ENCODE results near the gene CHID1. TPM values are rescaled to one million over a fixed set of nuclear protein-coding genes. Genes with fewer than 3 reads are reported as not detected.

The CHID1 gene
- total and polyA plus RNA-seq, 2 of the 4 experiments (the other 2 are of a cell fraction): 34.2 to 121 TPM

GRCh38 chr11:842370-843002, 68.1 kb downstream of the CHID1 start, which contains the start of the genes POLR2L and TSPAN4:
Gene POLR2L, minus strand, starts transcription at chr11:842529. Its CDS starts 21 bp downstream, at chr11:842508.
Gene TSPAN4, plus strand, starts transcription at chr11:842852. Its CDS starts 7,453 bp downstream, at chr11:850305.
- peaks cover 35% of the 10 kb centered on the region for H3K4me1 ChIP-seq (ENCODE audit: control insufficient read depth, insufficient read depth, low read length)
- H2BK20ac ChIP-seq (ENCODE audit: low read depth, low read length): peak within 1 kb of the TSS; percentile 60; the same call in 1 of the 2 replicates
- peak within 1 kb of the TSS; percentile 80 for H3K23ac ChIP-seq (ENCODE audit: low read depth, low read length)
- dilution Hi-C loops (cut with HindIII; ENCODE audit: low sequenced_read_pairs, unreplicated experiment): no loop called here
- H3K9me3 ChIP-seq (ENCODE audit: control insufficient read depth, insufficient read depth, low read length): no peaks in the 10 kb centered on the region
- H2AK9ac ChIP-seq (replicated peaks; ENCODE audit: low read depth, low read length, poor library complexity): peak within 1 kb of the TSS; percentile 99
- H3K9me1 ChIP-seq (ENCODE audit: insufficient read depth, low read length): peaks cover 19% of the 10 kb centered on the region
- H3K18ac ChIP-seq (ENCODE audit: low read depth, low read length): peak within 1 kb of the TSS; percentile 88
- H3K56ac ChIP-seq (ENCODE audit: extremely low read depth, insufficient read depth, low read length): peak within 1 kb of the TSS; percentile 92
- H4K5ac ChIP-seq (ENCODE audit: low read depth, low read length): peak within 1 kb of the TSS; percentile 85
- intact Hi-C loops (cut with micrococcal nuclease): loop anchor here (10.0 kb wide), 1 partner anchor 212 kb away; no protein-coding TSS in a partner anchor
- peak; percentile 34 for ATAC-seq (ENCODE audit: low read depth)
- H3K27me3 ChIP-seq (ENCODE audit: control insufficient read depth, insufficient read depth, low read length): no peaks in the 10 kb centered on the region
- WGBS, 2 experiments (ENCODE audit: extremely low coverage in 2 of 2, insufficient read length in 1 of 2): 0% methylated on average over 44 of the region's 87 CpGs; no CpG with 5 or more reads in 1 of the 2 experiments
- H3K27ac ChIP-seq (ENCODE audit: insufficient read depth, low read length): peak within 1 kb of the TSS; percentile 98
- H4K91ac ChIP-seq (ENCODE audit: insufficient read depth, low read depth, low read length): peak within 1 kb of the TSS; percentile 96
- H2BK5ac ChIP-seq (ENCODE audit: low read depth, low read length, poor library complexity, severe bottlenecking): peak within 1 kb of the TSS; percentile 100
- peak within 1 kb of the TSS; percentile 80 for H3K14ac ChIP-seq (replicated peaks; ENCODE audit: low read depth, low read length)
- peak within 1 kb of the TSS; percentile 77 to 91 for H4K8ac ChIP-seq (ENCODE audit: low read depth in 2 of 2, low read length in 2 of 2)
- peak within 1 kb of the TSS; percentile 97 for H2AK5ac ChIP-seq (ENCODE audit: low read depth, low read length)
- peak within 1 kb of the TSS; percentile 98 for H3K4me3 ChIP-seq (ENCODE audit: insufficient read depth, low read depth, low read length)
- POLR2A ChIA-PET (ENCODE audit: unreplicated experiment): interaction anchor here (0.6 to 1.0 kb wide), 3 partner anchors 8 to 39 kb away, joined by 3 to 4 read pairs (median 3); partner anchors contain the start of gene CD151
- peak within 1 kb of the TSS; percentile 91 for H2AFZ ChIP-seq (replicated peaks; ENCODE audit: low read length, poor library complexity)
- H3K4me2 ChIP-seq (ENCODE audit: low read depth, low read length): peak within 1 kb of the TSS; percentile 87
- no TSS peak for BruUV-seq (replicated peaks)
- peak within 1 kb of the TSS; percentile 90 for H3K9ac ChIP-seq (ENCODE audit: low read depth, low read length)
- H3K79me1 ChIP-seq (ENCODE audit: low read depth in 1 of 2, low read length in 2 of 2): peaks cover 23 to 70% of the 10 kb centered on the region in 2 experiments; a peak in 3 of 4 replicates
- H2BK15ac ChIP-seq (ENCODE audit: low read depth, low read length): peak within 1 kb of the TSS; percentile 35; the same call in 1 of the 3 replicates
- peaks cover 38% of the 10 kb centered on the region for H3K36me3 ChIP-seq (ENCODE audit: control insufficient read depth, insufficient read depth, low read length)
- peak within 1 kb of the TSS; percentile 96 for H3K4ac ChIP-seq (ENCODE audit: low read depth, low read length)
- peak within 1 kb of the TSS; percentile 95 for H2BK120ac ChIP-seq (ENCODE audit: low read depth, low read length)
- DNase-seq: peak; percentile 84
- in situ Hi-C loops (cut with MboI; ENCODE audit: low sequenced_read_pairs): no loop called here
- CTCF ChIA-PET: interaction anchor here (0.9 kb wide), 1 partner anchor 8 kb away, joined by 3 read pairs; no protein-coding TSS in a partner anchor
- H4K20me1 ChIP-seq (ENCODE audit: insufficient read depth, low read length): peaks cover 52% of the 10 kb centered on the region
- TF ChIP-seq RFX5 (IDR thresholded peaks at IDR 0.05; ENCODE audit: low read depth, low read length): no peak
- TF ChIP-seq, protein P1, sequence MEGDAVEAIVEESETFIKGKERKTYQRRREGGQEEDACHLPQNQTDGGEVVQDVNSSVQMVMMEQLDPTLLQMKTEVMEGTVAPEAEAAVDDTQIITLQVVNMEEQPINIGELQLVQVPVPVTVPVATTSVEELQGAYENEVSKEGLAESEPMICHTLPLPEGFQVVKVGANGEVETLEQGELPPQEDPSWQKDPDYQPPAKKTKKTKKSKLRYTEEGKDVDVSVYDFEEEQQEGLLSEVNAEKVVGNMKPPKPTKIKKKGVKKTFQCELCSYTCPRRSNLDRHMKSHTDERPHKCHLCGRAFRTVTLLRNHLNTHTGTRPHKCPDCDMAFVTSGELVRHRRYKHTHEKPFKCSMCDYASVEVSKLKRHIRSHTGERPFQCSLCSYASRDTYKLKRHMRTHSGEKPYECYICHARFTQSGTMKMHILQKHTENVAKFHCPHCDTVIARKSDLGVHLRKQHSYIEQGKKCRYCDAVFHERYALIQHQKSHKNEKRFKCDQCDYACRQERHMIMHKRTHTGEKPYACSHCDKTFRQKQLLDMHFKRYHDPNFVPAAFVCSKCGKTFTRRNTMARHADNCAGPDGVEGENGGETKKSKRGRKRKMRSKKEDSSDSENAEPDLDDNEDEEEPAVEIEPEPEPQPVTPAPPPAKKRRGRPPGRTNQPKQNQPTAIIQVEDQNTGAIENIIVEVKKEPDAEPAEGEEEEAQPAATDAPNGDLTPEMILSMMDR (conservative IDR thresholded peaks at IDR 0.05; ENCODE audit: low read depth, low read length): no peak
- peak; percentile 75; the same call in 1 of the 2 replicates for TF ChIP-seq MAZ (IDR thresholded peaks at IDR 0.05; ENCODE audit: borderline replicate concordance, low read depth, low read length)
- TF ChIP-seq CHD1 (IDR thresholded peaks at IDR 0.05; ENCODE audit: low read depth, low read length): peak; percentile 62; the same call in 1 of the 2 replicates
- peak; percentile 97 for TF ChIP-seq POLR2A (IDR thresholded peaks at IDR 0.05; ENCODE audit: low read depth, low read length)
- TF ChIP-seq BHLHE40 (IDR thresholded peaks at IDR 0.05; ENCODE audit: low read depth, low read length): peak; percentile 94
- TF ChIP-seq RCOR1 (IDR thresholded peaks at IDR 0.05; ENCODE audit: insufficient replicate concordance, low read length): no peak
- TF ChIP-seq FOS (IDR thresholded peaks at IDR 0.05; ENCODE audit: low read depth, low read length): no peak
- no peak for TF ChIP-seq NFE2L2 (IDR thresholded peaks at IDR 0.05; ENCODE audit: low read depth, low read length)
- TF ChIP-seq RAD21 (IDR thresholded peaks at IDR 0.05; ENCODE audit: low read length): no peak
- TF ChIP-seq ELK1 (IDR thresholded peaks at IDR 0.05; ENCODE audit: borderline replicate concordance, low read depth, low read length): no peak
- TF ChIP-seq MXI1 (IDR thresholded peaks at IDR 0.05; ENCODE audit: borderline replicate concordance, low read depth, low read length): peak; percentile 99
- TF ChIP-seq USF2 (IDR thresholded peaks at IDR 0.05; ENCODE audit: low read depth, low read length): peak; percentile 4; the same call in 1 of the 2 replicates
- no peak for TF ChIP-seq SMC3 (IDR thresholded peaks at IDR 0.05; ENCODE audit: low read depth, low read length)
